SK-N-DZ (cell line): Measurements from ENCODE around the gene LRRC23.
"Not testable (repeated sequence)": the region's sequence is repeated elsewhere in the genome, so short reads cannot be mapped to it uniquely, and the experiment has no call there.

ENCODE experiments used
- DNase-seq: peaks from one replicate; pipeline ENCODE4 v3.0.0-alpha.2; 2015; ENCODE audit warnings: low spot score

The LRRC23 gene

DNA sequence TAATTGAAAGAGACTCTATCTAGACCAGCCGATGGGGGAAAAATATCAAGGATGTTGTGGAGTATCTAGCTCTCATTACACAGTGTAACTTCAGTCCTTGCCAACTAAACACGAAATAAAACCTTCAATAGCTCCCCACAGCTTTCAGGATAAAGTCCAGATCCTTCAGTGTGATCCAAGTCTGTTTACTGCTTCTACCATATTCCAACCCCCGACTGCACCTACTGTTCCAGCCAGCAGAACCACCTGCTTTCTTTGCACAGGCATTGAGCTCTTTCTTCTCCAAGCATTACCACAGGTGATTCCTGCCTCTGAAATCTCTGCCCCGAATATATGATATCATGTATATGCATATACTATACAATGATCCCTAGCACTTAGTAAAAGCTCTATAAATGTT lies 2.2 kb upstream of the LRRC23 start:
- DNase-seq: no peak

DNA sequence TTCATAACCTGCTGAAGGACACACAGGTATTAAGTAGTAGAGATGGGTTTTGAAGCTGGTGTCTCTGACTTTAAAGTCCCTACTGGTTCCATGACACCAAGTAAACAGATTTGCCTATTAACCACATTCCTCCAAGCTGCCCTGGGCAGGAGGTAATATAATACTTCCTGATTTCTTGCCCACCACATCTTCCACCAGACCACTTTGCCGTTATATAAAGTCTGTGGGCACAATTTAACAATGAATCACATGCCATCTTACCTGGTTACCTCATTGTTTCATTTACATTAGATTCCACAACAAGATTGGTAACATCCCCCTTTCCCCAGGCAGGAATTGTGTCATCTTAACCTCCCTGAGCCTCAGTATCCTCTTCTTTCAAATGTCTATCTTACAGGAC lies 900 bp upstream of the LRRC23 start:
- no peak for DNase-seq

DNA sequence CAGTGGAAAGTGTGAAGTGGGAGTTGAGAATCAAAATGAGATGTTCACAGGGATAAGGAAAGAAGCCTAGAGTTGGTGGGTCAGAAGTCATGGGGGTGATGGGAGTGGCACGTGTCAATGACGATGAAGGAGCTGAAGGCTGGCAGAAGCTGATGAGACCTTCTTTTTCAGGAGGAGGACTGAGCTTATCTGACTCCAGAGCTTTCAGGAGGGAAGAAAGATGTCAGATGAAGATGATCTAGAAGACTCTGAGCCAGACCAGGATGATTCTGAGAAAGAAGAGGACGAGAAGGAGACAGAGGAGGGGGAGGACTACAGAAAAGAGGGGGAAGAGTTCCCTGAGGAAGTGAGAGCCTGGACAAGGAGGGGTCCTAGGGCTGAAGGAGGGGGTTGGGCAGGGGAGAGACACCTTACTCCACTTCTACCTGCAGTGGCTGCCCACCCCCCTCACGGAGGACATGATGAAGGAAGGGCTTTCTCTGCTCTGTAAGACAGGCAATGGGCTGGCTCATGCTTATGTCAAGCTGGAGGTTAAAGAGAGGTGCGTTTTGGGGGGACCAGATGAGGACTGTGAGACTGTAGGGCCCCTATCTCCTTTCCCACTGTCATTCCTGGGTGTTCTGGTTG lies 905 bp downstream of the LRRC23 start:
- DNase-seq: no peak

DNA sequence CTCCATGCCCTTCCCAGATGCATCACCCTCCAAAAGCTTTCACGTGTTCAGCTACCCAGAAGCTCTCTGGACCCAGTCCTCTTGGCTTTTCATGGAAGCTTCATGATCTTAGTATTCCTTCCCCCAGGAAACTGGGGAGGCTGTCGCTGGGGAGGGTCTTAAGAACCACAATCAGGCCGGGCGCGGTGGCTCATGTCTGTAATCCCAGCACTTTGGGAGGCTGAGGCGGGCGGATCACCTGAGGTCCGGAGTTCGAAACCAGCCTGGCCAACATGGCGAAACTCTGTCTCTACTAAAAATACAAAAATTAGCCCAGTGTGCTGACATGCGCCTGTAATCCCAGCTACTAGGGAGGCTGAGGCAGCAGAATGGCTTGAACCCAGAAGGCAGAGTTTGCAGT lies 3.5 kb downstream of the LRRC23 start:
- not testable (repeated sequence) for DNase-seq

DNA sequence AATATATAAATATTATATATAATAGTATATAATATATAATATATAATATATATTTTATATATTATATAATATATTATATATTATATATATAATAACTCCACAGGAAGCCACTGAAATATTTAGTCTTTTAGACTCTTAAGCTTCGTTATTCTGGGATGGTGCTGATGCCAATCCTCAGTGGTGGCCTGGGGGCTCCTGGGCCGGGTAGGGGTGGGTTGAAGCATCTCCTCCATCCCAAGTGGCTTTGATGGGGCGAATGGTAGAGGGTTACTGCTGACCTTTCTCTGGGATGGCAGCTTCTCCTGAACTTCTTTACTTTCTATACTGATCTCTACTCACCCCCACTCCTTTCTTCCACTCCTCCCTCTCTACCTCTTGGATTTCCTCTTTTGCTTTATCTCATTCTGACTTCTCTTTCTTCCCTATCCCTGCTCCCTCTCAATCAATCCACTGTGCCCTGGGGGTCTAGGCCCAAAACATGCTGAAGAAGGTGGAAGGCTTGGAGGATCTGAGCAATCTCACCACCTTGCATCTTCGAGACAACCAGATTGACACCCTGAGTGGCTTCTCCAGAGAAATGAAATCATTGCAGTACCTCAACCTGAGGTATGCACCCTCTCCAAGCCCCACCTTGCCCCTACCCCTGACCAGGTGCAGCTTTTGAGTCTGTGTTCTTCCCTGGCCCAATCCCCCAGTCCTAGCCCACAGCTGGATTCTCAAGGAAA lies 5.0 kb downstream of the LRRC23 start:
- DNase-seq: no peak

DNA sequence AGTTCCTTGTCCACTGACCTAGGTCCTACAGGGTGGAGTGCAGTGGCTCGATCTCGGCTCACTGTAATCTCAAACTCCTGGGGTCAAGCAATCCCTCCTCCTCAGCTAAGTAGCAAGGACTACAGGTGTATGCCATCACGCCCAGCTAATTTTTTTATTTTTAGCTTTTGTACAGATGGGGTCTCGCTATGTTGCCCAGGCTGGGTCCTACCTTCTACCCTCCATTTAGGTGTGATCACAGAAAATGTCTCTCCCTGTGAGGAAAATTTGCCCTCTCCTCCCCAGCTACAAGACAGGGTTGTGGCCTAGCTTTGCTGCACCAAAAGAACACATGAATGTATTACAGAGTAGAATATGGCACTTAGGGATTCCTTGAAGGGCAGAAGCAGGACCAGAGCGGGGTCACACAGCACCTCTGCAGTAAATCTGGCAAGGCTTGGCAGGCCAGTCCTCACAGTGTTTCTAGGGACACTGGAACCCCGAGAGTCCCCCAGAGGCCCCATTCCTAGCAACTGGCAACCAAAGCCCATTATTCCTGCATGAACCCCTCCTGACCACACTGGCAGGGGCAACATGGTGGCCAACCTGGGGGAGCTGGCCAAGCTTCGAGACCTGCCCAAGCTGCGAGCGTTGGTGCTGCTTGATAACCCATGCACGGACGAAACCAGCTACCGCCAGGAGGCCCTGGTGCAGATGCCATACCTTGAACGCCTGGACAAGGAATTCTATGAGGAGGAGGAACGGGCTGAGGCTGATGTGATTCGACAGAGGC lies 7.7 kb downstream of the LRRC23 start:
- no peak for DNase-seq

DNA sequence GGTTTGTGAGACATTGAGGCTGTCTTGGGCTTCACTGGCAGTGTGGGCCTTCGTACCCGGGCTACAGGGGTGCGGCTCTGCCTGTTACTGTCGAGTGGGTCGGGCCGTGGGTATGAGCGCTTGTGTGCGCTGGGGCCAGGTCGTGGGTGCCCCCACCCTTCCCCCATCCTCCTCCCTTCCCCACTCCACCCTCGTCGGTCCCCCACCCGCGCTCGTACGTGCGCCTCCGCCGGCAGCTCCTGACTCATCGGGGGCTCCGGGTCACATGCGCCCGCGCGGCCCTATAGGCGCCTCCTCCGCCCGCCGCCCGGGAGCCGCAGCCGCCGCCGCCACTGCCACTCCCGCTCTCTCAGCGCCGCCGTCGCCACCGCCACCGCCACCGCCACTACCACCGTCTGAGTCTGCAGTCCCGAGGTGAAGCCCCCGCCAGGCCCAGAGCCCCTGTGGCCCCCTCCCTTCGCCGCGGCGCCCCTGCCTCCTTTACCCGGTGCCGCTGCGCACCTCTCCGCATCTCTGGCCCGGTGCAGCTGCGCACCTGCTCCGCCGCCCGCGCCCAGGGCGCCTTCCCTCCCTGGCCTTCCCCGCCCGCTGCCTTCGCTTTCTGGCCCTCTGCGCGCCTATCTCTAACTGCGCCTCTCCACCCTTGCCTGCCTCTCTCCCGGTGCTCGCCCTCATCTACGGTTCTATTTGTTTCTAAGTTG lies 9.8 kb downstream of the LRRC23 start, which contains the start of gene ENO2:
Gene ENO2, plus strand, starts transcription at position 335 of the 701 bp plus-strand sequence. CDS start 1,253 bp downstream, outside the sequence.
- DNase-seq: peak; percentile 69

DNA sequence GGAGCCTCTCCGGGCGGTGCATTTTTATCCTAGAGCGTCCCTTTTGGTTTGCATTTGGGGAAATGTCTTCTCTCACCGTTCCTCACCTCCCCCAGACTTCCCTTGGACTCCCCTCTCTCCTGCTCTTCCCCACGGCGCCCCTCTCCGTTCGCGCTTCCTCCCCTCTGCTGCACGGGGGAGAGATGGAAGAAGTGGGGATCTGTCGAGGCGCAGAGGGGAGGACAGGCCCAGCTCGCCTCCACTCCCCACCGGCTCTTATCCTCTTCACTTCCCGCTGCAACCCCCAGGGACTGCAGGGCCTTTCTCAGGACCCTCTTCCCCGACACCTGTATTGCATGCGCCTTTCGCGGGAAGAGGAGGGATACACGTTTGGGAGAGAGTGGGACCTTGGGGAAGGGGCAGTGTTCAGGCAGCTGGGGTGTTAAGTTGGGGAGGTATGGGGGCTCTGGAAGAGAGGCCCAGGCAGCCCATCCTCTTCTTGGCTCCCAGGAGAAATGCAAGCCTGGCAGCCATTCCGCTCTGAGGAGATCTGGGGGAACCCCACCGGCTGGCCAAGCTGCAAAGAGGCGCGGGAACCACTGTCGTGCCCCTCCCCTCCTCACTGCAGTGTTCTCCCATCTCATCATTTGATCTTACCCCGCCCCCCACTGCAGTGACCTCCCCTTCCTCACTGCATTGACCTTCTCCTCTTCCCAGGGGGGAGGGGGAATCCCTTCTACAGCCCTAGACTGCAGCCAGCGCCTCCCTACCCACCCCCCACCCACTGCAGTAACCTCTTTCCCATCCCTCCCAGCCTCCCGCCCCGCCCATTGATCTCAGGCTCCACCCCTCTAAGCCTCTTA lies 10.5 kb downstream of the LRRC23 start:
- peak; percentile 96 for DNase-seq

DNA sequence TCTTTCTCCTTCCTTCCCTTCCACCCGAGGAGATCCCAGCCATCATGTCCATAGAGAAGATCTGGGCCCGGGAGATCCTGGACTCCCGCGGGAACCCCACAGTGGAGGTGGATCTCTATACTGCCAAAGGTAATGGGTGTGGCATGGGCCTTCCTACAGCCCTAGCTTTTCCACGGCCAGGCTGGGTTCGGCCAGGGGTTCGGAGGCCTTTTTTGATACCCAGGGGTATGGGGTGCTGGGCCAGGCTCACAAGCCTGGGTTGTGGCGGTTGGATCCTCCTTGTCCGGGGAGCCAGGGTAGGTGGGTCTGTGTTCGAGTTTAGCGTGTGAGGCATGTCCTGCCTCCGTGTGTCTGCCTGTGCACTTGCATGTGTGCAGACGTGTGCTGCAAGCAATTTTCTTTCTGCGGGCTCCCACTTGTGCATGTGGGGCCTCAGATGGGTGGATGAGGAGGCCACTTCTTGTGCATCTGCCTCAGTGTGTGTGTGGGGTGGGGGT lies 11.2 kb downstream of the LRRC23 start:
- no peak for DNase-seq

DNA sequence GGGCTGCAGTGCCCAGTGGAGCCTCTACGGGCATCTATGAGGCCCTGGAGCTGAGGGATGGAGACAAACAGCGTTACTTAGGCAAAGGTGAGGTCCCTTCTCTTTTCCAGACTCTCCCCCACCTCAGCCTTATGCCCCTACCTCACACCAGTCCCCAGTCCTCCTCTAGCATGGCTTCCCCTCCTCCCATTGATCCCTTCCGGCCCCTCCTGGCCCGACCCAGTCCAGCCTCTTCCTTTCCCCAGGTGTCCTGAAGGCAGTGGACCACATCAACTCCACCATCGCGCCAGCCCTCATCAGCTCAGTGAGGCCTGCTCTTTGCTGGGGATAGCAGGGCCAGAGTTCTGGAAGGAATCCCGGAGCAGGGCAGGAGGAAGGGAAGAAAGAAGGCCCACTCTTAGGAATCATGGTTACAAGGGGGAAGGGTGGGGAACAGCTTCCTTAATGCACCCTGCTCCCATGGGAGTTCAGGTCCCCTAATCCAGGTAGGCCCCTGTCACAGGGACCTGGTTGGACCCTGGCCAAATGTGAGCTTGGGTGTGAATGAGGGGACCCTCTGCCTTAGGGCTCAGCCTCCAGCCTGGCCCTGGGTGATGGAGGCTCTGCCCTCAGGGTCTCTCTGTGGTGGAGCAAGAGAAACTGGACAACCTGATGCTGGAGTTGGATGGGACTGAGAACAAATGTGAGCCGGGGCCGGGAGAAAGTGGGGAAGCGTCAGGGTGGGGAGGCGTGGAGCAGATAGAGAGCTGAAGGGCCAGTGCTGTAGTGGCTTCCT lies 12.0 kb downstream of the LRRC23 start:
- no peak for DNase-seq

DNA sequence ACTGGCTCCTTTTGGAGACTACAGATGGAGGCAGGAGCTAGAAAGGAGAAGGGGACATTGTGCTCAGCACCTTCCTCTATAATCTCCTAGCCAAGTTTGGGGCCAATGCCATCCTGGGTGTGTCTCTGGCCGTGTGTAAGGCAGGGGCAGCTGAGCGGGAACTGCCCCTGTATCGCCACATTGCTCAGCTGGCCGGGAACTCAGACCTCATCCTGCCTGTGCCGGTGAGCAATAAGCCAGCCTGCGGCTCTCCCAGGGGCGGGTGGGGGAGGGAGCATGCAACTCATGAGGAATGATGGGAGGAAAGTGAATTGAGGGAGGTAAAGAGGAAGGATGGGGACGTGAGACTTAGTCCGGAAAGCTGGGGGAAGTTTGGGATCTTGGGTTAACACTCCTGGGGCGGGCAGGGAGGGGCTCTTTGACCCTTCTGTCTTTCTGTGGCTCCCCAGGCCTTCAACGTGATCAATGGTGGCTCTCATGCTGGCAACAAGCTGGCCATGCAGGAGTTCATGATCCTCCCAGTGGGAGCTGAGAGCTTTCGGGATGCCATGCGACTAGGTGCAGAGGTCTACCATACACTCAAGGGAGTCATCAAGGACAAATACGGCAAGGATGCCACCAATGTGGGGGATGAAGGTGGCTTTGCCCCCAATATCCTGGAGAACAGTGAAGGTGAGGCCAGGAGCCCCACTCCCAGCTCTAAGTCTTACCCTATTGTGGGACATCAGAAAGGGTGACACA lies 13.0 kb downstream of the LRRC23 start:
- DNase-seq: no peak

DNA sequence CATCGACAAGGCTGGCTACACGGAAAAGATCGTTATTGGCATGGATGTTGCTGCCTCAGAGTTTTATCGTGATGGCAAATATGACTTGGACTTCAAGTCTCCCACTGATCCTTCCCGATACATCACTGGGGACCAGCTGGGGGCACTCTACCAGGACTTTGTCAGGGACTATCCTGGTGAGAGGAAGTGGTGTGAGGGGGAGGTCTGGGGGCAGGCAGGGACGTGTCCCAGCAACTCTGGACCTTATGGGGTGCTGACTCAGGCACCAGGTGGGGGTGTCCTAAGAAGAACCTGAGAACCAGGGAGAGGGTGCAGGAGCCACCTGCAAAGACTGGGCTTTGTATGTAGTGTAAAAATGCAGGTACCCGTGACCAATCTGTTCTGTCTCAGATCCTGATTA lies 15.0 kb downstream of the LRRC23 start:
- DNase-seq: no peak

DNA sequence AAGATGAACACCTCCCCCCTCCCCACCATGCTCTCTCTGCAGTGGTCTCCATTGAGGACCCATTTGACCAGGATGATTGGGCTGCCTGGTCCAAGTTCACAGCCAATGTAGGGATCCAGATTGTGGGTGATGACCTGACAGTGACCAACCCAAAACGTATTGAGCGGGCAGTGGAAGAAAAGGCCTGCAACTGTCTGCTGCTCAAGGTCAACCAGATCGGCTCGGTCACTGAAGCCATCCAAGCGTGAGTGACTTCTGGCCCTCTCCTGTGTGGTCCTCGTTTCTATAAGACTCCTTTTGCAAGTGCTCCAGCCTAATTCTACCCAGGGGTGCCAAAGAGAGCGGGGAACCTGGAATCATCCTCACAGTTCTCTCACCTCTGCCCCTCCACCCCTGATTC lies 16.9 kb downstream of the LRRC23 start:
- DNase-seq: no peak

DNA sequence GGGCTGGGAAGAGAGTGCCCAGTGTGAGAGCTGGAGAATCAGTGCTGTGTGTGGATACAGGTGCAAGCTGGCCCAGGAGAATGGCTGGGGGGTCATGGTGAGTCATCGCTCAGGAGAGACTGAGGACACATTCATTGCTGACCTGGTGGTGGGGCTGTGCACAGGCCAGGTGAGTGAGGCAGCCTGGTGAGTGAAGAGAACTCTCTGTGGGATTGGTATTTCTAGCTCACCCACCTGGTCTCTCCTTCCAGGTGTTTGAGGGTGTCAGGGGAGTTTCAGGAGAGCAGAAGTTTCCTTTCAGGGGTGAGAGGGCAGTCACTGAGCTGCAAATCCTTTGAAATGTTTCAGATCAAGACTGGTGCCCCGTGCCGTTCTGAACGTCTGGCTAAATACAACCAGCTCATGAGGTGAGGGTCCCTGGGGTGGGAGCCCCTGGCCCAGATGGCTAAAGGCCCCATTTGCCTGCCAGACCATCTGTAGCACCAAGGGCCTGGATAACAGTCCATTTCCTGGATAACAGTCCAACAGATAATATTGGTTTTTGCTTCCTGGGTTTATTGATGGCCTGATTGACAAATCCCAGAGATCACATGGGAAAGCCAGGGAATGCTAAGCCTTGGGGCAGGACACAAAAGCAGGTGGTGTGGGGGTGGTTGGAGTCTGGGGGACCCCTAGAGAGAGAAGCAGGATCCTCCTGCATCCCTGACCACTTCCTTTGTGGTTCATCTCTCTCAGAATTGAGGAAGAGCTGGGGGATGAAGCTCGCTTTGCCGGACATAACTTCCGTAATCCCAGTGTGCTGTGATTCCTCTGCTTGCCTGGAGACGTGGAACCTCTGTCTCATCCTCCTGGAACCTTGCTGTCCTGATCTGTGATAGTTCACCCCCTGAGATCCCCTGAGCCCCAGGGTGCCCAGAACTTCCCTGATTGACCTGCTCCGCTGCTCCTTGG lies 17.6 kb downstream of the LRRC23 start:
- no peak for DNase-seq

DNA sequence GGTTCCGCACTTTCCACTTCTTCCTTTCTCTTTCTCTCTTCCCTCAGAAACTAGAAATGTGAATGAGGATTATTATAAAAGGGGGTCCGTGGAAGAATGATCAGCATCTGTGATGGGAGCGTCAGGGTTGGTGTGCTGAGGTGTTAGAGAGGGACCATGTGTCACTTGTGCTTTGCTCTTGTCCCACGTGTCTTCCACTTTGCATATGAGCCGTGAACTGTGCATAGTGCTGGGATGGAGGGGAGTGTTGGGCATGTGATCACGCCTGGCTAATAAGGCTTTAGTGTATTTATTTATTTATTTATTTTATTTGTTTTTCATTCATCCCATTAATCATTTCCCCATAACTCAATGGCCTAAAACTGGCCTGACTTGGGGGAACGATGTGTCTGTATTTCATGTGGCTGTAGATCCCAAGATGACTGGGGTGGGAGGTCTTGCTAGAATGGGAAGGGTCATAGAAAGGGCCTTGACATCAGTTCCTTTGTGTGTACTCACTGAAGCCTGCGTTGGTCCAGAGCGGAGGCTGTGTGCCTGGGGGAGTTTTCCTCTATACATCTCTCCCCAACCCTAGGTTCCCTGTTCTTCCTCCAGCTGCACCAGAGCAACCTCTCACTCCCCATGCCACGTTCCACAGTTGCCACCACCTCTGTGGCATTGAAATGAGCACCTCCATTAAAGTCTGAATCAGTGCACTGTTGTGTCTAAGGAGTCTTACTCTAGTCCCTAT lies 18.5 kb downstream of the LRRC23 start:
- no peak for DNase-seq

DNA sequence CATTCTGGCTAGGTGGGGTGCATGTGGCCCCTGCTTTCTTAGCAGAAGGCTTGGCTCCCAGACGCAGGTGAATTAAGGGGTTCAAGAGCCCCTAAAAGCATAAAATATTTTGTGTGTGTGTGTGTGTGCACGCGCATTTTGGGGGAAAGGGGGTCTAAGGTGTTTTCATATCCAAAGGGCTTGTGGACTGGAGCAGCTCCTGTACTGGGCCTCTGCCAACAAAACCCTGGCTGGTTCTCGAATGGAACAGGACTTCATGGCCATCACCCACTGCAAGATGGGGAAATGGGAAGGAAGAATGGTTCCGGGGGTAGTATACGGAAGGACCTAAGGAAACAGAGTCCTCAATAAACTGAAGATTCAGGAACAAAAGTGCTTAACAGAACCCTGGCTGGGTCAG lies 19.2 kb downstream of the LRRC23 start:
- DNase-seq: no peak

DNA sequence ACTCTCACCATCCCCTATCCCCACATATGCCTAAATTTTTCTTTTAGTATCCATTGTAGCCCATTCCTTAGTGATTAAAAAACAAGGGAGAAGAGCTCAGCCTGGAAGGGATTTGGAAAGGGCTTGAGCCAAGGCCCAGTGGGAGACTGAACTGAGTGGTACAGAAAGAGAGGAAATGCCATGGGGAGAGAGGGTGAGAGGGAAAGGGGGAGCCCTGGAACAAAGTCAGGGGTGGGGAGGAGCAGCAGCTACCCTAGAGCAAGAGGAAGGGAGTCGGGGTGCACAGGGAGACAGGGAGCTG lies 20.6 kb downstream of the LRRC23 start:
- DNase-seq: no peak
